Measurements from ENCODE around the gene SS18L1.

The SS18L1 gene

DNA sequence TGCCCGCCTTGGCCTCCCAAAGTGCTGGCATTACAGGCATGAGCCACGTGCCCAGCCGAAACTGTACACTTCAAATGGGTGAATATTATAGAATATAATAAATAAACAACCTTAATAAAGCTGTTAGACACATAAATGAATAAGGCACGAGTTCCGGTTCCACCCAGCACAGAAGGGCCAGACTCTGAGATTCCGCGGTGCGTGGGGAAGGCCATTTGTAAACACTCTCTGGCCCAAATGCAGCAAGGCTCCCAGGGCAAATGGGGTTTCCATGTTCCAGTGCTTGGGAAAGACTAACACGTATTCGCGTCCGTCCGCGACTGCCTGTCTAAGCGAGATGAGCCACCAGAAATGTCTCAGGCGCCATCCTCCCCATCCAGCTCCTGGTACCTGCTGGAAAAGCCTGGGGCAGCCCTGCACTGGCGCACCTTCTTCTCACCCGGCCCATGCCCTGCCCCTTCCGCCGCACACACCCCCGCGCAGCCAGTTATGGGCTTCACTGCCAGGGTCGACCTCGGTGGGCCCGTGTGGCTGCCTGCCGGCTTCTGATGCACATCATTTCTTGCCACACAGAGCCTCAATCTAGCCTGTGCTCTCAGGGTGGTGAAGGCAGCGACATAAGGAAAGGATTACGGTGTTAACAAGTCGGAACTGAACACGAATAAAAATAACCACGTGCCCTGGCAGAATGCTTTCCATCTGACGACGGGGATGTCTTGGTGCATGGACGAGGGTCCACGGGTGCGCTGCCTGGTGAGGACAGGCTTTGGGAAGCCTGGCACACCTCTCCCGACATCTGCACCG is 26.8 kb upstream of the SS18L1 start:
- TF ChIP-seq, protein P1, sequence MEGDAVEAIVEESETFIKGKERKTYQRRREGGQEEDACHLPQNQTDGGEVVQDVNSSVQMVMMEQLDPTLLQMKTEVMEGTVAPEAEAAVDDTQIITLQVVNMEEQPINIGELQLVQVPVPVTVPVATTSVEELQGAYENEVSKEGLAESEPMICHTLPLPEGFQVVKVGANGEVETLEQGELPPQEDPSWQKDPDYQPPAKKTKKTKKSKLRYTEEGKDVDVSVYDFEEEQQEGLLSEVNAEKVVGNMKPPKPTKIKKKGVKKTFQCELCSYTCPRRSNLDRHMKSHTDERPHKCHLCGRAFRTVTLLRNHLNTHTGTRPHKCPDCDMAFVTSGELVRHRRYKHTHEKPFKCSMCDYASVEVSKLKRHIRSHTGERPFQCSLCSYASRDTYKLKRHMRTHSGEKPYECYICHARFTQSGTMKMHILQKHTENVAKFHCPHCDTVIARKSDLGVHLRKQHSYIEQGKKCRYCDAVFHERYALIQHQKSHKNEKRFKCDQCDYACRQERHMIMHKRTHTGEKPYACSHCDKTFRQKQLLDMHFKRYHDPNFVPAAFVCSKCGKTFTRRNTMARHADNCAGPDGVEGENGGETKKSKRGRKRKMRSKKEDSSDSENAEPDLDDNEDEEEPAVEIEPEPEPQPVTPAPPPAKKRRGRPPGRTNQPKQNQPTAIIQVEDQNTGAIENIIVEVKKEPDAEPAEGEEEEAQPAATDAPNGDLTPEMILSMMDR (conservative IDR thresholded peaks at IDR 0.05; ENCODE audit: low read length), result no peak
- TF ChIP-seq EZH2phosphoT487 (IDR thresholded peaks at IDR 0.05; ENCODE audit: borderline replicate concordance), result no peak
- no peaks in the 10 kb centered on the region for H3K36me3 ChIP-seq (ENCODE audit: insufficient read depth, low read length)
- peak overlapping the region; percentile 61 for H3K4me3 ChIP-seq (ENCODE audit: low read length, poor library complexity, severe bottlenecking)
- no peaks in the 10 kb centered on the region for H3K27me3 ChIP-seq (ENCODE audit: insufficient read depth, low read length, poor library complexity, severe bottlenecking)
- peak overlapping the region; percentile 71 for H3K4me2 ChIP-seq (ENCODE audit: low read depth, low read length, poor library complexity, severe bottlenecking)
- no peaks in the 10 kb centered on the region; the same call in 1 of the 2 replicates for H3K9me3 ChIP-seq (ENCODE audit: insufficient read depth, low read depth, low read length)
- peaks cover 41% of the 10 kb centered on the region for H3K4me1 ChIP-seq (ENCODE audit: insufficient read depth, low read length, poor library complexity, severe bottlenecking)
- H3K9me2 ChIP-seq (replicated peaks; ENCODE audit: low read depth, low read length), result no peaks in the 10 kb centered on the region
- peaks cover 10% of the 10 kb centered on the region; the same call in 1 of the 2 replicates for H3K79me2 ChIP-seq (ENCODE audit: insufficient read depth, low read length)
- H4K20me1 ChIP-seq (ENCODE audit: insufficient read depth, low read length, poor library complexity, severe bottlenecking), result no peaks in the 10 kb centered on the region
- no peak overlapping the region for H2AFZ ChIP-seq (ENCODE audit: low read length)
- peak overlapping the region; percentile 23 for H3K9ac ChIP-seq (ENCODE audit: low read depth, low read length, poor library complexity, severe bottlenecking)
- peaks cover 2% of the 10 kb centered on the region; the same call in 1 of the 2 replicates for H3F3A ChIP-seq (ENCODE audit: low read depth)

DNA sequence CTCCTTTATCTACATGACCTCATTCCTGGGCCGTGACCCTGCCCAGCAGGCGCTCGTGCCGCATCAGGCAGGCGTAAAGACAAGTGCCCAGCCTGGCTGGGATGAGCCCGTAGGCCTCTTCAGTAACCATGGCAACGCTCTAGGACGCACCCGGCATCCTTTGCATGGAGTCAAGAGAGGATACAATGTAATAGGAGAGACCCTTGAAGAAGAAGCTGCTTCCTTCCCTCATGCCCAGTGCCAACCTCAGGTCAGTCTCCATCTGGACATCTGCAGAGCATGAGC is 26.3 kb upstream of the SS18L1 start:
- H3K36me3 ChIP-seq (ENCODE audit: insufficient read depth, low read length), result no peaks in the 10 kb centered on the region
- H3K9me2 ChIP-seq (replicated peaks; ENCODE audit: low read depth, low read length), result no peaks in the 10 kb centered on the region
- peak overlapping the region; percentile 71 for H3K4me2 ChIP-seq (ENCODE audit: low read depth, low read length, poor library complexity, severe bottlenecking)
- no peak overlapping the region for H2AFZ ChIP-seq (ENCODE audit: low read length)
- H3K4me3 ChIP-seq (ENCODE audit: low read length, poor library complexity, severe bottlenecking), result peak overlapping the region; percentile 61
- peaks cover 2% of the 10 kb centered on the region; the same call in 1 of the 2 replicates for H3F3A ChIP-seq (ENCODE audit: low read depth)
- no peak for TF ChIP-seq EZH2phosphoT487 (IDR thresholded peaks at IDR 0.05; ENCODE audit: borderline replicate concordance)
- TF ChIP-seq, protein P1 (conservative IDR thresholded peaks at IDR 0.05; ENCODE audit: low read length), result no peak
- peak overlapping the region; percentile 23 for H3K9ac ChIP-seq (ENCODE audit: low read depth, low read length, poor library complexity, severe bottlenecking)
- H3K79me2 ChIP-seq (ENCODE audit: insufficient read depth, low read length), result peaks cover 10% of the 10 kb centered on the region; the same call in 1 of the 2 replicates
- no peaks in the 10 kb centered on the region for H4K20me1 ChIP-seq (ENCODE audit: insufficient read depth, low read length, poor library complexity, severe bottlenecking)
- peaks cover 41% of the 10 kb centered on the region for H3K4me1 ChIP-seq (ENCODE audit: insufficient read depth, low read length, poor library complexity, severe bottlenecking)
- no peaks in the 10 kb centered on the region; the same call in 1 of the 2 replicates for H3K9me3 ChIP-seq (ENCODE audit: insufficient read depth, low read depth, low read length)
- no peaks in the 10 kb centered on the region for H3K27me3 ChIP-seq (ENCODE audit: insufficient read depth, low read length, poor library complexity, severe bottlenecking)

DNA sequence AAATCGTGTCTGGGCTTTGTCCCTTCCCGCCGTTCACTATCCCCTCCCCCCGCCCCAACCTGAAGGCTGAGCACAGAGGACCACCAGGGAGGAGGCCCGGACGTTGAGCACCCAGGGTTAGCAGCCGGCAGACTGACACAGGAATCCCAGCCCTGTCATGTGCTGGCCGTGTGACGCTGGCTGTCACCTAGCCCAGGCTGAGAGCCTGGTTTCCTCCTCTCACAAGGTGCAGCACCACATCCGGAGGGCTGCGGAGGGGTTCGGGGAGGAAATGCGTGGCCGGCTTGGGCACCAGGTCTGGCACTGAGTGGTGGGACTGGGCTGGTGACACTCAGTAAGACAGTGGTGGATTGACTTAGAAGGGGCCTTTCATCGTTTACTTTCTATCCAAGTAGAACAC is 25.9 kb upstream of the SS18L1 start:
- H3K27me3 ChIP-seq (ENCODE audit: insufficient read depth, low read length, poor library complexity, severe bottlenecking), result no peaks in the 10 kb centered on the region
- H3F3A ChIP-seq (ENCODE audit: low read depth), result peaks cover 2% of the 10 kb centered on the region; the same call in 1 of the 2 replicates
- H3K79me2 ChIP-seq (ENCODE audit: insufficient read depth, low read length), result peaks cover 11% of the 10 kb centered on the region; the same call in 1 of the 2 replicates
- no peaks in the 10 kb centered on the region for H4K20me1 ChIP-seq (ENCODE audit: insufficient read depth, low read length, poor library complexity, severe bottlenecking)
- H3K4me2 ChIP-seq (ENCODE audit: low read depth, low read length, poor library complexity, severe bottlenecking), result peak overlapping the region; percentile 71
- peaks cover 41% of the 10 kb centered on the region for H3K4me1 ChIP-seq (ENCODE audit: insufficient read depth, low read length, poor library complexity, severe bottlenecking)
- H3K9me2 ChIP-seq (replicated peaks; ENCODE audit: low read depth, low read length), result no peaks in the 10 kb centered on the region
- peak overlapping the region; percentile 61 for H3K4me3 ChIP-seq (ENCODE audit: low read length, poor library complexity, severe bottlenecking)
- no peaks in the 10 kb centered on the region for H3K36me3 ChIP-seq (ENCODE audit: insufficient read depth, low read length)
- H2AFZ ChIP-seq (ENCODE audit: low read length), result no peak overlapping the region
- TF ChIP-seq, protein P1 (conservative IDR thresholded peaks at IDR 0.05; ENCODE audit: low read length), result no peak
- no peak for TF ChIP-seq EZH2phosphoT487 (IDR thresholded peaks at IDR 0.05; ENCODE audit: borderline replicate concordance)
- peak overlapping the region; percentile 69 for H3K9ac ChIP-seq (ENCODE audit: low read depth, low read length, poor library complexity, severe bottlenecking)
- no peaks in the 10 kb centered on the region for H3K9me3 ChIP-seq (ENCODE audit: insufficient read depth, low read depth, low read length)
